HG02852 (cell line): ENCODE results near the gene CDH4.

Experiments
- ATAC-seq: cut with Tn5 transposase; IDR thresholded peaks from one replicate; pipeline ENCODE4 v1.9.1; 2021; ENCODE audit warnings: mild to moderate bottlenecking, moderate library complexity; ENCODE audit not compliant: unreplicated experiment

The CDH4 gene

DNA sequence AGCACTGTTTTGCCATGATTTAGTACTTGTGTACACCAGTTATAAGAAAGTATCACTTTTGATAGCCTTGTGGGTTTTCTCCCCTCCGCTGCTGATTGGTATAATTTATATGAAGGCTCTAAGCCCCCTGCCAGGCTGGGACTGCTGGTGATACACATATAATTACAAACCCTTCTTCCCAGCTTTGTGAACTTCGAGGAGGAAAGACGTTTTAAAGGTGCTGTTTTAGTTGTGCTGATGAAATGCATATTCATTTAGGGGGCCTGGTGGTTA is 567.4 kb downstream of the CDH4 start:
- ATAC-seq: no peak

DNA sequence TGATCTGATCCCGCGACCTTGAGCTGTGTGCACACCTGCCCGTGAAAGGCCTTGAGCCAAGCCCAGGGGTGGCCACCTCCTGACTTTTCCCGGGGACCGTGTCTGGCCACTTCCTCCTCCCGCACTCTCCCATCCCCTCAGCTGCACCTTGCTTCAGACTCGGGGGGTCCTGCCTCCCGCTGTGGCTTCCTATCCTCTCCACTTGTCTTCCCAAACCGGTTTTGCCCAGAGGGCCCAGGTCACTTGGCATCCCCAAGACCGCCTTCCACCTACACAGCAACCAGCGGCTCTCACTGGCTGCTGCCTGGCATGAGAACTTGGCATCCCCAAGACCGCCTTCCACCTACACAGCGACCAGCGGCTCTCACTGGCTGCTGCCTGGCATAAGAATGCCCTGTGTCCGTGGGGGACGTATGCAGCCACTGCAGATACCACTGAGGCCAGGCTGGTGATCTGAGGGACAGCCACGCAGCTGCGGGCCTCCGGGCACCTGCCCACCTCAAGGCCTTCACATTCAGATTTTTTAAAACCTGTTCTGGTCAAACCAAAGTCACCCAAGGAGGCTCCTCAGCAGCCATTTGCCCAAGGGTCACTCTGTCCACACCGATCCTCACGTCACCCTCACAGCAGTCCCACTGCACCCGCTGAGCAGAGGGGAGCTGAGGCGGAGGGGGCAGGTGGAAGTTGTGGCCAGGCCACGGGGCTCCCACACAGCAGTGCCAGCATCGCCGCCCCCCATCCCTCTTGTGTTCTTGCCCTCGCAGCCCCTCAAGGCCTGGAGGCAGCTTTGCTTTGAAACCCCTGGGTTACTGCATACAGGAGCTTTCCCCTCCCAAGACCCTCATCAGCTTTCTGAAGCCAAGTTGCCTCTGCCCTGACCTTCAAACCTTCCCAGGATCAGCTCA is 568.1 kb downstream of the CDH4 start:
- no peak for ATAC-seq

- ATAC-seq: no peak
These were observed 569.7 kb downstream of the CDH4 start for GRCh38 chr20:61821735-61822134.

GRCh38 chr20:61822396-61822795 is 570.3 kb downstream of the CDH4 start:
- ATAC-seq: no peak

- no peak for ATAC-seq
These were observed 571.2 kb downstream of the CDH4 start for GRCh38 chr20:61823242-61823641.

DNA sequence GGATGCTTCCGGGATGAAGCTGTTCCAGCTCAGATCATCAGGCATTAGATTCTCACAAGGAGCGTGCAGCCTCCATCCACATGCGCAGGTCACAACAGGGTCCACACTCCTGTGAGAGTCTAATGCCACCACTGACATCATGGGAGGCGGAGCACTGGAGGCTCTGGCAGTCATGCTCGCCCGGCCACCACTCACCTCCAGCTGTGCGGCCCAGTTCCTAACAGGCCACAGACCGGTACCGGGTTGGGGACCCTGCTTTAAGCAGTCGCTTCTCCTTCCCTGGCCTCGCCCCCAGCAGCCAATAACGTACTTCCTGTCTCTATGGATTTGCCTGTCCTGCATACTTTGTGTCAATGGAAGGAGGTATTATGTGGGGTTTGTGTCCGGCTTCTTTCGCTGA is 576.8 kb downstream of the CDH4 start:
- ATAC-seq: no peak

- no peak for ATAC-seq
These were observed 577.5 kb downstream of the CDH4 start for GRCh38 chr20:61829526-61829925.

- no peak for ATAC-seq
These were observed 578.3 kb downstream of the CDH4 start for GRCh38 chr20:61830241-61830930.

- ATAC-seq: no peak
These were observed 578.9 kb downstream of the CDH4 start for GRCh38 chr20:61830991-61831390.

- no peak for ATAC-seq
These were observed 580.1 kb downstream of the CDH4 start for GRCh38 chr20:61832181-61832580.

GRCh38 chr20:61833807-61834610 is 581.9 kb downstream of the CDH4 start:
- ATAC-seq: no peak

- no peak for ATAC-seq
These were observed 583.2 kb downstream of the CDH4 start for GRCh38 chr20:61835301-61835700.

DNA sequence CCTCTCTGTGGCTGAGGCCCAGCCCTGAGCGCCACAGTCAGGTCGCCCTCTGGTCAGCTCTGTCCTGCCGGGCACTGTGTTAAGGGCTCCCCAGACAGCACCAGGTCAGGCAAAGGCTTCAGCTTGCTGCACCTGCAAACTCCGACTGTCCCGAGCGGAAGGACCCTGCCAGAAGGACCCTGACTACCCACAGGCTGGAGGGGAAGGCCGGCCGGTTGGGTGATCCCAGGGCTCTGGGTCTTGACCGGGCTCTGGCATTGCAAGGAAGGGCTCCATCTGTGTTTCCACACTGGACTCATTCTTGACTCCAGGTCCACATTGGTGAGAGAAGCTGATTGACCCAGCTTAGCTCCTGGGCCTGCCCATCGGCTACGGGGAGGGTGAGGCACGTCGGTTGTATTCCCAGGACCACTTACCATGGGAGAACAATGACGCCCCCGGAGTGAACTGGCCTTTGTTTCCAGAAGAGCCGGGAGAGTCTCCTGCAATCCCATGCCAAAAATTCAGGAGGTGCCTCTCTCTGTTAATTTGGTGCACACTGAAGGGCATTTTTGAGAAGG is 583.8 kb downstream of the CDH4 start:
- no peak for ATAC-seq

GRCh38 chr20:61837200-61837599 is 585.1 kb downstream of the CDH4 start:
- no peak for ATAC-seq

DNA sequence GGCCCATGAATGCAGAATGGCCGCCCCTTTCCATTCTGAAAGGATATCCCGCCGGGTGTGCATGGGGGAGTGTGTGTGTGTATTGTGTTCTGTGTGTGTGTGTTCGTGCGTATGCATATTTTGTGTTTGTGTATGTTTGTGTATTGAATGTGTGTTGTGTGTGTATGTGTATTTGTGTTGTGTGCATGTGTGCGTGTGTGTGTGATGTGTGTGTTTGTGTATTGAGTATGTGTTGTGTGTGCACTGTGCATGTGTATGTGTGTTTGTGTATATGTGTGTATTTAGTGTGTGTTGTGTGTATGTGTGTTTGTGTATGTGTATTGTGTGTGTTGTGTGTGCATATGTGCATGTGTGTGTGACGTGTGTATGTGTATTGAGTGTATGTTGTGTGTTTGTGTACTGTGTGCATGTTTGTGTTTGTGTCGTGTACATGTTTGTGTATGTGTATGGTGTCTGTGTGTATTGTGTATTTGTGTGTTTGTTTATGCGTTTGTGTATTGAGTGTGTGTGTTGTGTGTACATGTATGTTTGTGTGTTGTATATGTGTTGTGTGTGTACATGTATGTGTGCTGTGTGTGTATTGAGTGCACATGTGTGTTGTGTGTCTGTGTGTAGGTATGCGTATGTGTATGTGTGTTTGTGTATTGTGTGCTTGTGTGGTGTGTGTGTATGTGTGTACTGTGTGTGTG is 587.3 kb downstream of the CDH4 start:
- no peak for ATAC-seq

- ATAC-seq: no peak
These were observed 588.1 kb downstream of the CDH4 start for GRCh38 chr20:61839912-61840778.

DNA sequence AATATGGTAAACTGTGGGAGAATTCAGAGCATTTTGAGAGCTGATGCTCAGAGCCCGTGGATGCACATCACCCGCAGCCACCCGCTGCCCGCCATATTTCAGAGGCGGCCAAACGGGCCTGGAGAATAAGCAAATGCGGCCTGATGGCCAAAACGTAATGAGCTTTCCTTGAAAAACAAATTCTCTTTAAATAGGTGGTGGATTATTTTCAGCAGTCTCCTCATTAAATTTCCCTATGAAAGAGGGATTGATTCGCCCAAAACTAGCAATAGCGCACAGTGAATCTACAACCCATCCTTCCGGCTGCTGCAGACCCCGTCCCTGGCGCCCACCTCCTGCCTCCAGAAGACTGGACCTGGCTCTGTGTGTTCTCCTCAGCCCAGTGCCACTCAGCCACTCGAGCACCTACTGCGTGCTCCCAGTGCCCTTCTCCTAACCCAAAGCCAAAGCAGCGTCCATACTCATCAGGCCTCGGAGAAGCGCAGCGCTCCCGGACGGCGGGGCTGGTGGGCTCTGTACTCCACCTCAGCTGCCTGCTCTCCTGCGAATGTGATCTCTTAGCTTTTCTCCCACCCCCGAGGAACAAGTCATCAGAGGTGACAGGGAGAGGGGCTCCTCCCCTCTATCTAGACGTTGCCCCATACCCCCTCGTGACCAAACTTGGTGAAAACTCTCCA is 588.9 kb downstream of the CDH4 start:
- no peak for ATAC-seq

GRCh38 chr20:61841551-61841950 is 589.5 kb downstream of the CDH4 start:
- no peak for ATAC-seq

DNA sequence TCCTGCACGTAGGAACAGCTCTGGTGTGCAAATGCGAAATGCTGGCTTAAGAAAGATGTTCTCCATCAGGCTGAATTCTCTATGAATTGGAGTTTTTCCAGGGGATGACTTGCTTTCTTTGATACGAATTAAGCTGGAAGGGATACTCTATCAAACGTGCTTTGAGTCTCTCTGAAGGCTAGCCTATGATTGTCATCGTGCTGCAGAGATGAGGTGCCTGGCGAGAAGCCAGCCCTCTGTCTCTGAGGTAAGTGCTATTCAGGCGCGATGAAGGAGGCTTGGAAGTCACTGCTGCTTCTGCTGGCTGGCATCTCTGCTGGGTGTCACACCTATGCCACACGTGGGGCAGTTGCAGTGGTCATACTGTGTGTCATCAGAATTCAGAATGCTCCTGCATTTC is 589.9 kb downstream of the CDH4 start:
- ATAC-seq: no peak
